Measurements from ENCODE around the gene KATNAL2.
"Not testable (repeated sequence)": the region's sequence is repeated elsewhere in the genome, so short reads cannot be mapped to it uniquely, and the experiment has no call there.

The KATNAL2 gene

DNA sequence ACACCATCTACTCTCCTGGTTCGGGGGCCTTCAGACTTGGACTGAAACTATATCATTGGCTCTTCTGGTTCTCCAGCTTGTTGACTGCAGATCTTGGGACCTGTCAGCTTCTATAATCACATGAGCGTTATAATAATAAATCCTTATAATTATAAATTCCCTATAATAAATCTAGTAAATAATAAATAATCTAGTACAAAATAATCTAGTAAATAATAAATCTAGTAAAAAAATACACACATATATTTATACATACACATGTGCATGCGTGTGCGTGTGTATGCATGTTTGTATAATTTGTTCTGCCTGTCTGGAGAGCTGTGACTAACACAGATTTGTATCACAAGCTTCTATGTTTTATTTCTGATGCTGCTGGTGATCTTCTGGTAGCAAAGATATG lies 40.8 kb downstream of the KATNAL2 start:
- no peak for DNase-seq (ENCODE audit: extremely low read depth, insufficient read length)

GRCh38 chr18:46963656-46964578 lies 46.5 kb downstream of the KATNAL2 start:
- H3K36me3 ChIP-seq (ENCODE audit: control insufficient read depth, insufficient read depth, low read length); H3K4me3 ChIP-seq (replicated peaks; ENCODE audit: low read depth, low read length); H3K27me3 ChIP-seq (replicated peaks; ENCODE audit: control insufficient read depth, insufficient read depth, low read length); DNase-seq (ENCODE audit: extremely low read depth, insufficient read length): not testable (repeated sequence)

More for the DNA sequence above, 40.8 kb downstream of the KATNAL2 start:
- H3K36me3 ChIP-seq (ENCODE audit: control insufficient read depth, insufficient read depth, low read length) = no peaks in the 10 kb centered on the region
- H3K27me3 ChIP-seq (replicated peaks; ENCODE audit: control insufficient read depth, insufficient read depth, low read length) = no peaks in the 10 kb centered on the region
- TF ChIP-seq, protein P1, sequence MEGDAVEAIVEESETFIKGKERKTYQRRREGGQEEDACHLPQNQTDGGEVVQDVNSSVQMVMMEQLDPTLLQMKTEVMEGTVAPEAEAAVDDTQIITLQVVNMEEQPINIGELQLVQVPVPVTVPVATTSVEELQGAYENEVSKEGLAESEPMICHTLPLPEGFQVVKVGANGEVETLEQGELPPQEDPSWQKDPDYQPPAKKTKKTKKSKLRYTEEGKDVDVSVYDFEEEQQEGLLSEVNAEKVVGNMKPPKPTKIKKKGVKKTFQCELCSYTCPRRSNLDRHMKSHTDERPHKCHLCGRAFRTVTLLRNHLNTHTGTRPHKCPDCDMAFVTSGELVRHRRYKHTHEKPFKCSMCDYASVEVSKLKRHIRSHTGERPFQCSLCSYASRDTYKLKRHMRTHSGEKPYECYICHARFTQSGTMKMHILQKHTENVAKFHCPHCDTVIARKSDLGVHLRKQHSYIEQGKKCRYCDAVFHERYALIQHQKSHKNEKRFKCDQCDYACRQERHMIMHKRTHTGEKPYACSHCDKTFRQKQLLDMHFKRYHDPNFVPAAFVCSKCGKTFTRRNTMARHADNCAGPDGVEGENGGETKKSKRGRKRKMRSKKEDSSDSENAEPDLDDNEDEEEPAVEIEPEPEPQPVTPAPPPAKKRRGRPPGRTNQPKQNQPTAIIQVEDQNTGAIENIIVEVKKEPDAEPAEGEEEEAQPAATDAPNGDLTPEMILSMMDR (IDR thresholded peaks at IDR 0.05; ENCODE audit: insufficient read depth, low read length, poor library complexity, severe bottlenecking) = no peak
- H3K4me3 ChIP-seq (replicated peaks; ENCODE audit: low read depth, low read length) = no peak overlapping the region

GRCh38 chr18:46964579-46965293 lies 47.3 kb downstream of the KATNAL2 start:
- DNase-seq (ENCODE audit: extremely low read depth, insufficient read length); H3K36me3 ChIP-seq (ENCODE audit: control insufficient read depth, insufficient read depth, low read length); H3K27me3 ChIP-seq (replicated peaks; ENCODE audit: control insufficient read depth, insufficient read depth, low read length); H3K4me3 ChIP-seq (replicated peaks; ENCODE audit: low read depth, low read length): not testable (repeated sequence)

DNA sequence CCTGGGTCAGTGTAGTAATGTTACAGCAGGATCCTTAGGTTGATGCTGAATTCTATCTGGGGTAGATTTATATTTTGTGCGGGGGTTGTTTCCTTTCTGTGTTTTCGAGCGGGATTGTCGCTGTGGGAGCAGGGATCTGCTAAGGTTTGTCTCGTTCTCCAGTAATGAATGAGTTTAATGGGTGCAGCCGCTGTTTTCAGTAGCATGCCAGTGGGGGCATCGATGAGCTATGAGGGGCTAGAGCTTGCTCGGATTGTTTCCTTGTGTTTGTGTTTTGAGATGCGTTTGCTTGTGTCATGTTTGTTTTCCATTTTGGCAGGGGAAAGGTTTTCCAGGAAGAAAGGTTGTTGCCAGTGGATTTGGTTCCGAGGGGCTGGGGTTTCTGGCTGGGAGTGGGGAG lies 48.9 kb downstream of the KATNAL2 start:
- H3K27me3 ChIP-seq (replicated peaks; ENCODE audit: control insufficient read depth, insufficient read depth, low read length); DNase-seq (ENCODE audit: extremely low read depth, insufficient read length); H3K4me3 ChIP-seq (replicated peaks; ENCODE audit: low read depth, low read length); H3K36me3 ChIP-seq (ENCODE audit: control insufficient read depth, insufficient read depth, low read length): not testable (repeated sequence)

- not testable (repeated sequence) for H3K4me3 ChIP-seq (replicated peaks; ENCODE audit: low read depth, low read length); H3K27me3 ChIP-seq (replicated peaks; ENCODE audit: control insufficient read depth, insufficient read depth, low read length); H3K36me3 ChIP-seq (ENCODE audit: control insufficient read depth, insufficient read depth, low read length); DNase-seq (ENCODE audit: extremely low read depth, insufficient read length)
Observed at GRCh38 chr18:46969551-46969950, 52.1 kb downstream of the KATNAL2 start.

GRCh38 chr18:47019870-47020269 lies 102.5 kb downstream of the KATNAL2 start:
- H3K36me3 ChIP-seq (ENCODE audit: control insufficient read depth, insufficient read depth, low read length); H3K27me3 ChIP-seq (replicated peaks; ENCODE audit: control insufficient read depth, insufficient read depth, low read length); H3K4me3 ChIP-seq (replicated peaks; ENCODE audit: low read depth, low read length); DNase-seq (ENCODE audit: extremely low read depth, insufficient read length): not testable (repeated sequence)

GRCh38 chr18:47020757-47021156 lies 103.4 kb downstream of the KATNAL2 start:
- H3K27me3 ChIP-seq (replicated peaks; ENCODE audit: control insufficient read depth, insufficient read depth, low read length); H3K36me3 ChIP-seq (ENCODE audit: control insufficient read depth, insufficient read depth, low read length); H3K4me3 ChIP-seq (replicated peaks; ENCODE audit: low read depth, low read length); DNase-seq (ENCODE audit: extremely low read depth, insufficient read length): not testable (repeated sequence)

DNA sequence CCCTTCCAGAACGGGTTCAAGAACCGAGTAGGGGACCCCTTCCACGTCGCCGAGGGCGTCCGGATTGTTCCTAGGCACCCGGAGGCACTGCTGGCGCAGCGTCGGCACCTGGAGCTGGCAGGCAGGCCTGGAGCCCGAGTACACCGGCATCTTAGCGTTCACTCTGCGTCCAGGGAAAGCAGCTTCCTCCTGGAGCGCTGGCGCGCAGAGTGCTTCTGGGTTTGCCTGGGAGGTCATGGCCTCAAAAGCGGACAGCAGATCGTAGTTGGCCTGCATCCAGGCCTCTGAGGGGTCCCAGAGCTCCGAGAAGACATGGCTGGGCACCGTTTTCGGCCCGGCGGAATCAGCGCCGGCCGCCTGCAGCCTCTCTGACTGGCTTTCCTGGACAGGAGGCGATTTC lies 105.4 kb downstream of the KATNAL2 start:
- H3K27me3 ChIP-seq (replicated peaks; ENCODE audit: control insufficient read depth, insufficient read depth, low read length); H3K36me3 ChIP-seq (ENCODE audit: control insufficient read depth, insufficient read depth, low read length); DNase-seq (ENCODE audit: extremely low read depth, insufficient read length); H3K4me3 ChIP-seq (replicated peaks; ENCODE audit: low read depth, low read length): not testable (repeated sequence)

GRCh38 chr18:47023769-47024465 lies 106.5 kb downstream of the KATNAL2 start:
- not testable (repeated sequence) for H3K36me3 ChIP-seq (ENCODE audit: control insufficient read depth, insufficient read depth, low read length); H3K4me3 ChIP-seq (replicated peaks; ENCODE audit: low read depth, low read length); DNase-seq (ENCODE audit: extremely low read depth, insufficient read length); H3K27me3 ChIP-seq (replicated peaks; ENCODE audit: control insufficient read depth, insufficient read depth, low read length)

GRCh38 chr18:47025557-47026174 lies 108.3 kb downstream of the KATNAL2 start:
- not testable (repeated sequence) for DNase-seq (ENCODE audit: extremely low read depth, insufficient read length); H3K27me3 ChIP-seq (replicated peaks; ENCODE audit: control insufficient read depth, insufficient read depth, low read length); H3K36me3 ChIP-seq (ENCODE audit: control insufficient read depth, insufficient read depth, low read length); H3K4me3 ChIP-seq (replicated peaks; ENCODE audit: low read depth, low read length)

DNA sequence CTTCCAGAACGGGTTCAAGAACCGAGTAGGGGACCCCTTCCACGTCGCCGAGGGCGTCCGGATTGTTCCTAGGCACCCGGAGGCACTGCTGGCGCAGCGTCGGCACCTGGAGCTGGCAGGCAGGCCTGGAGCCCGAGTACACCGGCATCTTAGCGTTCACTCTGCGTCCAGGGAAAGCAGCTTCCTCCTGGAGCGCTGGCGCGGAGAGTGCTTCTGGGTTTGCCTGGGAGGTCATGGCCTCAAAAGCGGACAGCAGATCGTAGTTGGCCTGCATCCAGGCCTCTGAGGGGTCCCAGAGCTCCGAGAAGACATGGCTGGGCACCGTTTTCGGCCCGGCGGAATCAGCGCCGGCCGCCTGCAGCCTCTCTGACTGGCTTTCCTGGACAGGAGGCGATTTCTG lies 111.3 kb downstream of the KATNAL2 start:
- H3K27me3 ChIP-seq (replicated peaks; ENCODE audit: control insufficient read depth, insufficient read depth, low read length); H3K4me3 ChIP-seq (replicated peaks; ENCODE audit: low read depth, low read length); H3K36me3 ChIP-seq (ENCODE audit: control insufficient read depth, insufficient read depth, low read length); DNase-seq (ENCODE audit: extremely low read depth, insufficient read length): not testable (repeated sequence)

DNA sequence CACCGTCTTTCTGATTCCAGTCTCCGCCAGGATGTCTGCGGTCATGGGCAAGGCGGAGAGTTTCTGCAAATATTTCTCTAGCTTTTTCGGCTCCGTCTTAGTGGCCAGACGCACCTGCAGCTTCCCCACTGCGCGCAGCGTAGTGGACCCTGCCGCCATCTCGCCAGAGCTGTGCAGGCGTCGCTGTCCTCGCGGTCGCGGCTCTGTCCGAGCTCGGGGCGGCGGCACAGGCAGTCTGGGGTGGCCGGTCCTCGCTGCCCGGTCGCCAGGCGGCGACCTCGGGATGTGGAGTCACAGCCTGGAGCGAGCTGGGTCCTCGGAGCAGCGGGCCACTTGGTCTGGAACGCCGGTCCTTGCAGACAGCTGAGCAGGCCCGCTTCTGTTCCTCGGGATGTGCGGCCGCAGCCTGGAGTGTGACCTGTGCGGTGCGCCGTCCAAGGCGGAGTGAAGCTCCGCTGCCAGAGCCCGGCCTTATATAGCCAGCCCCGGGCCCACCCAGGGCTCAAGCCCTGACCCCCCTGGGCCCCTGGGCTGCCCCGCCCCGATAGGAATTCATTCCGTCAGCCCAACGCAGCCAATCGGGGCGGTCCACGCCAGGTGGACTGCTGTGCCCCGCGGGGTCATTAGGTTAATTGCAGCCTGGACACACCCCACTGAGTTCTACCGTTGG lies 112.4 kb downstream of the KATNAL2 start:
- not testable (repeated sequence) for H3K27me3 ChIP-seq (replicated peaks; ENCODE audit: control insufficient read depth, insufficient read depth, low read length); H3K4me3 ChIP-seq (replicated peaks; ENCODE audit: low read depth, low read length); DNase-seq (ENCODE audit: extremely low read depth, insufficient read length); H3K36me3 ChIP-seq (ENCODE audit: control insufficient read depth, insufficient read depth, low read length)
